PC-3 (cell line): ENCODE measurements around the gene IQCN.

Experiments used
- EZH2 ChIP-seq: fragments of 300-600 bp; sonication (generic); IDR thresholded peaks from one replicate; pipeline ENCODE4 v1.6.1; 2017; ENCODE audit warnings: antibody characterized with exemption, mild to moderate bottlenecking, low read length; ENCODE audit not compliant: unreplicated experiment
- EZH2phosphoT487 ChIP-seq: fragments of 300-600 bp; sonication (generic); IDR thresholded peaks from 2 replicates; pipeline ENCODE4 v1.6.1; 2018; ENCODE audit warnings: mild to moderate bottlenecking, antibody characterized with exemption, low read length, borderline replicate concordance
- TF ChIP-seq, protein P1 (sequence below): fragments of 300-600 bp; sonication (generic); conservative IDR thresholded peaks from 2 replicates; pipeline ENCODE4 v1.5.1; 2017; ENCODE audit warnings: antibody characterized with exemption, low read depth, mild to moderate bottlenecking, low read length

DNA sequence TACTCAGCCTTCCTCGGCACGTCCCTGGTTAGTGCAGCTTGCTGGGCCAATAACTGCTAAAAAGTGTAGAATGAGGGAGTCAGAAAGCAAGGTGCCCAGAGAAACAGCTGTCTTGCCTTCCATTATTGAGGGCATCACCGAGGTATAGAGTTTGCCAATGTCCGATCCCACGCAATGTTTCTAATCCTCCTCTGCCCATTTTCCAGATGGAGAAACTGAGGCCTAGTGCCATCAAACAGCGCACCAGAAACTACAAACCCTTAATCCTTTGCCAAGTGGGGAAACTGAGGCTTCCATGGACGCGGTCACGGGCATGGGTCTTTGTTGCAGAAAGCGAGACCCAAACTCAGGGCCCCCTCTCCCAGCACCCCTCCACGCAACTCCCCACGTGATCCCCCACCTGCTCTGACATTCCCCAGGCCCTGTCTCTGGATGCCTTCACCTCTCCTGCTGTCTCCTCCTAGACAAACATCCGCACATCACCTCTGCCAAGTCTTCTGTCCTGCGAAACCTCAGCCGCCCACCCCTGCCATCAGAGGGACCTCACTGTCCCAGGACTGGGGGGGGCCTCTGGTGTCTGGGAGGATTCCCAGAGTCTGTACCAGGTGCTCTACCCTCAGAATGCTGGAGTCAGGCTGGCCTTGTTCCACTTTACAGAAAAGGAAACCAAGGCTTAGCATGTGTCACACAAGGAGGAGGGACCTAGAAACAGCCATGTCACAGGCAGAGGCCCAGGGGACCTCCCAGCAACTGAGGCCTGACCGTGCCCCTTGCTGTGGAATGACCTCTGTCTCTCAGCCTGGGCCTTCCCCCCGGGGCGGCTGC lies 47.1 kb downstream of the IQCN start:
- TF ChIP-seq, protein P1, sequence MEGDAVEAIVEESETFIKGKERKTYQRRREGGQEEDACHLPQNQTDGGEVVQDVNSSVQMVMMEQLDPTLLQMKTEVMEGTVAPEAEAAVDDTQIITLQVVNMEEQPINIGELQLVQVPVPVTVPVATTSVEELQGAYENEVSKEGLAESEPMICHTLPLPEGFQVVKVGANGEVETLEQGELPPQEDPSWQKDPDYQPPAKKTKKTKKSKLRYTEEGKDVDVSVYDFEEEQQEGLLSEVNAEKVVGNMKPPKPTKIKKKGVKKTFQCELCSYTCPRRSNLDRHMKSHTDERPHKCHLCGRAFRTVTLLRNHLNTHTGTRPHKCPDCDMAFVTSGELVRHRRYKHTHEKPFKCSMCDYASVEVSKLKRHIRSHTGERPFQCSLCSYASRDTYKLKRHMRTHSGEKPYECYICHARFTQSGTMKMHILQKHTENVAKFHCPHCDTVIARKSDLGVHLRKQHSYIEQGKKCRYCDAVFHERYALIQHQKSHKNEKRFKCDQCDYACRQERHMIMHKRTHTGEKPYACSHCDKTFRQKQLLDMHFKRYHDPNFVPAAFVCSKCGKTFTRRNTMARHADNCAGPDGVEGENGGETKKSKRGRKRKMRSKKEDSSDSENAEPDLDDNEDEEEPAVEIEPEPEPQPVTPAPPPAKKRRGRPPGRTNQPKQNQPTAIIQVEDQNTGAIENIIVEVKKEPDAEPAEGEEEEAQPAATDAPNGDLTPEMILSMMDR, result no peak
- TF ChIP-seq EZH2, result no peak
- no peak for TF ChIP-seq EZH2phosphoT487
